ENCODE measurements around the gene PHF14. TPM values are rescaled to one million over a fixed set of nuclear protein-coding genes. Genes with fewer than 3 reads are reported as not detected.

PHF14 gene
- total and polyA plus RNA-seq, 2 donors (not counting 3 experiments of a cell fraction or from before 2014, with no cell fraction given) = 8.8 to 43.4 TPM

DNA sequence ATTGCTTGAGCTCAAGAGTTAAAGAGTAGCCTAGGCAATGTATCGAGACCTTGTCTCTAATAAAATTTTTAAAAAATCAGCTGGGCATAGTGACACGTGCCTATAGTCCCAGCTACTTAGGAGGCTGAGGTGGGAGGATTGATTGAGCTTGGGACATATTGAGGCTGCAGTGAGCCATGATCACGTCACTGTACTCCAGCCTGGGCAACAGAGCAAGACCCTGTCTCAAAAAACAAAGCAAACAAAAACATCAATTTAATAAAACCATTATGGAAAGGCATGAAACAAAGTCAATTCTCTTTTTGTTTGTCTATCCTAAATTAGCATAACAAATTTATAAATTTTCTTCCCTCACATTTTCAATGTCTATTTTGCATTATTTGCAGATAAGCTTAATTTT is 108.4 kb downstream of the PHF14 start:
- no peaks in the 10 kb centered on the region for H3K4me1 ChIP-seq (ENCODE audit: control insufficient read depth, extremely low read depth, insufficient read depth, low read length)
- FAIRE-seq = no peak
- BruUV-seq (replicated peaks) = no TSS peak
- no peak overlapping the region for H2AFZ ChIP-seq (ENCODE audit: low read depth, low read length)
- no peaks in the 10 kb centered on the region for H3K9me3 ChIP-seq (replicated peaks; ENCODE audit: control insufficient read depth, insufficient read depth, low read length)
- H3K4me2 ChIP-seq (ENCODE audit: insufficient read depth, low read length) = no peak overlapping the region
- no peak for DNase-seq (ENCODE audit: low read depth, low spot score)
- no peak for TF ChIP-seq FOS (IDR thresholded peaks at IDR 0.05; ENCODE audit: borderline replicate concordance, insufficient read depth, low read length)
- TF ChIP-seq GATA2 (IDR thresholded peaks at IDR 0.05; ENCODE audit: insufficient read depth, insufficient read length, low read depth, low read length) = no peak
- TF ChIP-seq MYC (IDR thresholded peaks at IDR 0.05; ENCODE audit: low read depth, low read length) = no peak
- no peak overlapping the region for H3K27ac ChIP-seq (ENCODE audit: insufficient read depth, low read depth, low read length)
- no peak overlapping the region for H3K4me3 ChIP-seq (replicated peaks in 1 of 3; ENCODE audit: insufficient read depth in 1 of 3, low read depth in 1 of 3, low read length in 3 of 3)
- no peaks in the 10 kb centered on the region for H3K27me3 ChIP-seq (ENCODE audit: control insufficient read depth in 2 of 2, insufficient read depth in 2 of 2, low read length in 2 of 2)
- H3K79me2 ChIP-seq (ENCODE audit: control insufficient read depth, insufficient read depth, low read length) = no peaks in the 10 kb centered on the region
- H3K36me3 ChIP-seq (ENCODE audit: control insufficient read depth in 2 of 2, extremely low read depth in 1 of 2, insufficient read depth in 2 of 2, low read length in 2 of 2) = no peaks in the 10 kb centered on the region
- H3K9ac ChIP-seq (replicated peaks; ENCODE audit: extremely low read depth, insufficient read depth, low read length) = no peak overlapping the region
- intact Hi-C loops (cut with micrococcal nuclease) = no loop called here
- H3K9me1 ChIP-seq (replicated peaks; ENCODE audit: control insufficient read depth, extremely low read depth, insufficient read depth, low read length) = no peaks in the 10 kb centered on the region
- CTCF ChIA-PET = interaction anchor here (1.6 kb wide), 1 partner anchor 24 kb away, joined by 4 read pairs; no protein-coding TSS in a partner anchor
- dilution Hi-C loops (cut with MboI; ENCODE audit: extremely low pct_ligation_motif_present, low sequenced_read_pairs) = no loop called here
- no peaks in the 10 kb centered on the region for H4K20me1 ChIP-seq (replicated peaks; ENCODE audit: control insufficient read depth, extremely low read depth, insufficient read depth, low read length)
- POLR2A ChIA-PET = no interaction called here

DNA sequence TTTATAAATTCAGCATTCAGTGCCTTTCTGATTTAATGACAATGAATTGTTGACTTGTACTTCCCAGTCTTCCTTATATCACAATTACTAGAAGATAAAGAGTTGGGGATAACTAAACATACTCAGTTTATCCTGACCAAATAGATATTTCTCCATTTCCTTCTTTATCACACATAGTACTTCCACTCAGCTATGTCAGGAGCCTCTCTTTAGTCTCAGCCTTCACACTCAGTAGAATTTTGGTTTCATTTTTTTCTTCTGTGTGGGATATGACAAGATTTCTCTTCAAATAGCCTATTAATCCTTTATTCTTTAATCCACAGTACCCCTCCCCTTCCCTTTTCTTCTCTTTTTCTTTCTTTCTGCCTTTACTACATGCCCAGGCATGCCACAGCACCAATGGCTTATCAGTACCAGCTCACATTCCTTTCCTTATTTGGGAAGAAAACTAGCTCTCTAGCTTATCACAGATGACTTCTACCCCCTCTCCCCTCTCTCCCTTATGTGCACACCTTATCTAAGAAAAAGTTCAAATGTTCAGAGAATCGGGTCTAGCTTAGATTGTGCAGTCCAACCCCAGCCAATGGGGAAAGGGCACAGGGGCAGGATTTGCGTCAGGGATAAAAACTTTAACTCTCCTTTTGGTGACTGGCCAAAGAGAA is 109.0 kb downstream of the PHF14 start:
- CTCF ChIA-PET = interaction anchor here (0.7 to 1.6 kb wide), 2 partner anchors 24 to 44 kb away, joined by 3 to 4 read pairs; no protein-coding TSS in a partner anchor
- FAIRE-seq = no peak
- intact Hi-C loops (cut with micrococcal nuclease) = no loop called here

More for the DNA sequence above, 109.0 kb downstream of the PHF14 start:
- no peak overlapping the region for H3K9ac ChIP-seq (replicated peaks; ENCODE audit: extremely low read depth, insufficient read depth, low read length)
- no peak overlapping the region for H3K4me2 ChIP-seq (ENCODE audit: insufficient read depth, low read length)
- TF ChIP-seq JUN (IDR thresholded peaks at IDR 0.05; ENCODE audit: borderline replicate concordance, insufficient read depth, insufficient read length, low read depth) (no peak), EZH2 (IDR thresholded peaks at IDR 0.05; ENCODE audit: borderline replicate concordance, low read depth, low read length, severe bottlenecking) (no peak), POLR2A (IDR thresholded peaks at IDR 0.05; ENCODE audit: low read depth, low read length) (no peak), MYC (IDR thresholded peaks at IDR 0.05; ENCODE audit: low read depth, low read length) (no peak), GATA2 (IDR thresholded peaks at IDR 0.05; ENCODE audit: insufficient read depth, insufficient read length, low read depth, low read length) (no peak), FOS (IDR thresholded peaks at IDR 0.05; ENCODE audit: borderline replicate concordance, insufficient read depth, low read length) (no peak), POLR2AphosphoS5 (IDR thresholded peaks at IDR 0.05; ENCODE audit: insufficient read depth, low read depth, low read length) (no peak)
- TF ChIP-seq, protein P1, sequence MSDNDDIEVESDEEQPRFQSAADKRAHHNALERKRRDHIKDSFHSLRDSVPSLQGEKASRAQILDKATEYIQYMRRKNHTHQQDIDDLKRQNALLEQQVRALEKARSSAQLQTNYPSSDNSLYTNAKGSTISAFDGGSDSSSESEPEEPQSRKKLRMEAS (IDR thresholded peaks at IDR 0.05; ENCODE audit: insufficient read depth, insufficient read length) = no peak
- TF ChIP-seq, protein P2, sequence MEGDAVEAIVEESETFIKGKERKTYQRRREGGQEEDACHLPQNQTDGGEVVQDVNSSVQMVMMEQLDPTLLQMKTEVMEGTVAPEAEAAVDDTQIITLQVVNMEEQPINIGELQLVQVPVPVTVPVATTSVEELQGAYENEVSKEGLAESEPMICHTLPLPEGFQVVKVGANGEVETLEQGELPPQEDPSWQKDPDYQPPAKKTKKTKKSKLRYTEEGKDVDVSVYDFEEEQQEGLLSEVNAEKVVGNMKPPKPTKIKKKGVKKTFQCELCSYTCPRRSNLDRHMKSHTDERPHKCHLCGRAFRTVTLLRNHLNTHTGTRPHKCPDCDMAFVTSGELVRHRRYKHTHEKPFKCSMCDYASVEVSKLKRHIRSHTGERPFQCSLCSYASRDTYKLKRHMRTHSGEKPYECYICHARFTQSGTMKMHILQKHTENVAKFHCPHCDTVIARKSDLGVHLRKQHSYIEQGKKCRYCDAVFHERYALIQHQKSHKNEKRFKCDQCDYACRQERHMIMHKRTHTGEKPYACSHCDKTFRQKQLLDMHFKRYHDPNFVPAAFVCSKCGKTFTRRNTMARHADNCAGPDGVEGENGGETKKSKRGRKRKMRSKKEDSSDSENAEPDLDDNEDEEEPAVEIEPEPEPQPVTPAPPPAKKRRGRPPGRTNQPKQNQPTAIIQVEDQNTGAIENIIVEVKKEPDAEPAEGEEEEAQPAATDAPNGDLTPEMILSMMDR (IDR thresholded peaks at IDR 0.05; ENCODE audit: extremely low read depth in 1 of 2, insufficient read depth in 1 of 2, low read depth in 1 of 2, low read length in 2 of 2) = no peak
- H3K4me3 ChIP-seq (replicated peaks in 1 of 3; ENCODE audit: insufficient read depth in 1 of 3, low read depth in 1 of 3, low read length in 3 of 3) = no peak overlapping the region
- dilution Hi-C loops (cut with MboI; ENCODE audit: extremely low pct_ligation_motif_present, low sequenced_read_pairs) = no loop called here
- H3K79me2 ChIP-seq (ENCODE audit: control insufficient read depth, insufficient read depth, low read length) = no peaks in the 10 kb centered on the region
- POLR2A ChIA-PET = no interaction called here
- H3K27me3 ChIP-seq (ENCODE audit: control insufficient read depth in 2 of 2, insufficient read depth in 2 of 2, low read length in 2 of 2) = no peaks in the 10 kb centered on the region
- no peaks in the 10 kb centered on the region for H3K36me3 ChIP-seq (ENCODE audit: control insufficient read depth in 2 of 2, extremely low read depth in 1 of 2, insufficient read depth in 2 of 2, low read length in 2 of 2)
- peak overlapping the region; percentile 34 for H3K27ac ChIP-seq (ENCODE audit: insufficient read depth, low read depth, low read length)
- no peaks in the 10 kb centered on the region for H3K9me1 ChIP-seq (replicated peaks; ENCODE audit: control insufficient read depth, extremely low read depth, insufficient read depth, low read length)
- H4K20me1 ChIP-seq (replicated peaks; ENCODE audit: control insufficient read depth, extremely low read depth, insufficient read depth, low read length) = no peaks in the 10 kb centered on the region
- H3K4me1 ChIP-seq (ENCODE audit: control insufficient read depth, extremely low read depth, insufficient read depth, low read length) = no peaks in the 10 kb centered on the region
- H3K9me3 ChIP-seq (replicated peaks; ENCODE audit: control insufficient read depth, insufficient read depth, low read length) = no peaks in the 10 kb centered on the region
- no peak overlapping the region for H2AFZ ChIP-seq (ENCODE audit: low read depth, low read length)
- DNase-seq (ENCODE audit: low read depth, low spot score) = no peak
- no TSS peak for BruUV-seq (replicated peaks)
